NCI-H1105 treated with DMSO at 0.1 percent for 48 hours (cell line): ENCODE measurements around the gene FAM76A.
"Not testable (repeated sequence)": the region's sequence is repeated elsewhere in the genome, so short reads cannot be mapped to it uniquely, and the experiment has no call there.

Experiments used
- DNase-seq: peaks from one replicate; lab custom pipeline; 2025; lab: John Stamatoyannopoulos, UW

FAM76A gene

DNA sequence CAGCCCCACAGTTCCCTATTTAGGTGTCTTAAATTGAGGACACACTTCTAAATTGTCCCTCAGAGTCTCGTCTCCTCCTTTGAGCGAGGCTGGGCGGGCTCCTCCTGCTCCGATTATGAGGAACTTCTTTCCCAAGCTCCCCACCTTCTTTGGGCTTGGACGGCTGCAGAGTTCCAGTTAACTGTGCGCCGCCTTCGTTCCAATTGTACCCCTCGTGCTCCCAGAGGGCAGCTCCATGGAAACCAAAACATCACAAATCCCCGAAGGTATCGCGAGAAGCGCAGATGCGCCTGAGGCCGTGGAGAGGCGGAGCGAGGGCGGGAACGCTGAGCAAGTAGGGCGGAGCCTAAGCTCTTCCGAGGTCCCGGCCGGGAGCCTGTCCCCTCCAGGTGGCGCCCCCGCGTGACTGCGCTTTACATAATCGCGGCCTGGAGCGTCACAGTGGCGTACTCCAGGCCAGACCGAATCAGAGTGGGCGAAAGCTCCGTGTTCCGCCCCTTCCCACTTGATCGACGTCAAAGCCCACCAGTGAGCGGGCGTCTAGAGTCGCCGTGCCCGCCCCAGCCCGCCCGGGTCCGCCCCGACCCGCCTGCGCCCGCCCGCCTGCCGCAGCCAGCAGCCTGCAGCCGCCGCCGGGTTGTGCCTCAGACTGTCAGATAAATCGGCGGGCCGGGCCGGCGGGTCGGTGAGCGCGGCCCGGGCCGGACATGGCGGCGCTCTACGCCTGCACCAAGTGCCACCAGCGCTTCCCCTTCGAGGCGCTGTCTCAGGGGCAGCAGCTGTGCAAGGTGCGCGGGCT lies at the start of gene FAM76A:
FAM76A (plus strand) TSS at position 588 of the 799 bp plus-strand sequence; CDS start at position 708, 120 bp downstream.
- peak; percentile 99 for DNase-seq

DNA sequence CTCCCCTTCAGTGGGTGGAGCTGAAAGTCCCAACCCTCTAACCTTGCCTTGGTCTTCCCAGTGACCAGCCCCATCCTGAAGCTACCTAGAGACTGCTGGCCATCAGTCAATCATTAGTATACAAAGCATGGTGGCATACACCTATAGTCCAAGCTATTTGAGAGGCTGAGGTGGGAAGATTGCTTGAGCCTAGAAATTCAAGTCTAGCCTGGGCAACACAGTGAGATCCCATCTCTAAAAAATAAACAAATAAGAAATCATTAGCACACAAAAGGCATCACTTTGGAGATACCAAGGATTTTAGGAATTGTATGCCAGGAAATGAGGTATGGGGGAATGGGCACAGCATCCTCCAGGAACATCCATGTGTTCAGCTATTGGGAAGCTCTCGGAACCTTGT lies 49.4 kb upstream of the FAM76A start:
- no peak for DNase-seq

DNA sequence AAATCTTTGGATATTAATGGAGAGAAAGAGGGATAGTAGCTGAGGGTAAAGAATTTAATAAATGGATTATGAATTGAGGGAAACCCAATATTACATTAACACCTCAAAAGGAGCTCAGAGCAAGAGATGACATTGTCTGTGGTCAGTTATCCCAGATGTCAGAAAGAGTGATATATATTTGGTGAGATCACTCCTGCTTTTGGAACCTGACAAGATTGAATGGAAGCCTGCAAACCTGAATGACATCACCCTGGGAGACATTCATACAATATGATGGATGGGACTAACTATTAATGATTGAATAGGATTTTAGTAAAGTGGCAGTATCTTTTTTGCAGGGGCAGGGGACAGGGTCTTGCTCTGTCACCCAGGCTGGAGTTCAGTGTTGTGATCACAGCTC lies 47.0 kb upstream of the FAM76A start:
- DNase-seq = no peak

DNA sequence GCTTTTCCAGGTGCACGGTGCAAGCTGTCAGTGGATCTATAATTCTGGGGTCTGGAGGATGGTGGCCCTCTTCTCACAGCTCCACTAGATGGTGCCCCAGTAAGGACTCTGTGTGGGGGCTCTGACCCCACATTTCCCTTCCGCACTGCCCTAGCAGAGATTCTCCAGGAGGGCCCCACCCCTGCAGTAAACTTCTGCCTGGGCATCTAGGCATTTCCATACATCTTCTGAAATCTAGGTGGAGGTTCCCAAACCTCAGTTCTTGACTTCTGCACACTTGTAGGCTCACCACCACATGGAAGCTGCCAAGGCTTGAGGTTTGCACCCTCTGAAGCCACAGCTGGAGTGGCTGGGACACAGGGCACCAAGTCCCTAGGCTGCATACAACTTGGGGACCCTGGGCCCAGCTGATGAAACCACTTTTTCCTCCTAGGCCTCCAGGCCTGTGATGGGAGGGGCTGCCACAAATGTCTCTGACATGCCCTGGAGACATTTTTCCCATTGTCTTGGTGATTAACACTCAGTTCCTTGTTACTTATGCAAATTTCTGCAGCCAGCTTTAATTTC lies 45.5 kb upstream of the FAM76A start:
- not testable (repeated sequence) for DNase-seq

DNA sequence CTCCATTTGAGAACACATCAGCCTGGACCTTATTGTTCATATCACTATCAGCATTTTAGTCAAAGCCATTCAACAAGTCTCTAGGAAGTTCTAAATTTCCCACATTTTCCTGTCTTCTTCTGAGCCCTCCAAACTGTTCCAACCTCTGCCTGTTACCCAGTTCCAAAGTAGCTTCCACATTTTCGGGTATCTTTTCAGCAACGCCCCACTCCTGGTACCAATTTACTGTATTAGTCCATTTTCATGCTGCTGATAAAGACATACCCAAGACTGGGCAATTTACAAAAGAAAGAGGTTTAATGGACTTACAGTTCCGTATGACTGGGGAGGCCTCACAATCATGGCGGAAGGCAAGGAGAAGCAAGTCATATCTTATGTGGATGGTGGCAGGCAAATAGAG lies 44.2 kb upstream of the FAM76A start:
- not testable (repeated sequence) for DNase-seq

DNA sequence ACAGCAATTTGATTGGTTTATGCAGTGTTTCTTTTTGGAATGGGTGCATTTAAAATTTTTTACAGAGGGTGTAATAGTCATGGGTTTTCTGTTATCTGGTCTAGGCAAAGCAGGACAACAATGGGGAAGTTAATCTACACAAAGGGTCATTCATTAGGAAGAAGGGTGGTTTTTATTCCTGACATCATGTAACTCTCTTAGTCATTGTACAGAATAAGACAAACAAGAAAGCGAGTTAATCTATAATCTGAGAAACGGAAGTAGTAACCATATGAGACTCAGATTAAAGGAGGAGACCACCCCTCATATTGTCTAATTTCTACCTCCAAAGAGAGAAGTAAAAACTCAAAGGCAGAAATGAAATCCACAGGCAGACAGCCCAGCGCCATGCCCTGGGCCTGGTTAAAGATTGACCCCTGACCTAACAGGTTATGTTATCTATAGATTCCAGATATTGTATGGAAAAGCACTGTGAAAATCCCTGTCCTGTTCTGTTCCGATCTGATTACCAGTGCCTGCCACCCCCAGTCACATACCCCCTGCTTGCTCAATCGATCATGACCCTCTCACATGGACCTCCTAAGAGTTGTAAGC lies 43.3 kb upstream of the FAM76A start:
- DNase-seq = no peak

DNA sequence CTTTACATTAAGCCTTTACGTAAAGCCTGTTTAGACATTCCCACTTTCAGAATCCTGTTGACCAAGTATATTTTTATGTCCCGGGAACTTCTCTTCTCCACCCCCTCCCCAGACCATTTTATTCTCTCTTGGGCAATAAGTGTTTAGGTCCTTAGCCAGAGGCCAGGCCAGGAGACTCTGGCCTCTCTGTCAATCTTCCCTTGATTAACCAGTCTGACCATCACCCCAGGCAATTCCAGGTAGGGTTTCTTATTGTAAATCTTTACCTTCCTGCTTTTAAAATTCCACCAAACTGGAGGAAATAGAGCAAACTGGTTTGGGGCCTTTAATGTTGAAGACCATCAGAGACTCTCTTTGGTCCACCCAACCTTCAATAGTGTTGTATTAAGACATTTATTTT lies 41.6 kb upstream of the FAM76A start:
- no peak for DNase-seq

DNA sequence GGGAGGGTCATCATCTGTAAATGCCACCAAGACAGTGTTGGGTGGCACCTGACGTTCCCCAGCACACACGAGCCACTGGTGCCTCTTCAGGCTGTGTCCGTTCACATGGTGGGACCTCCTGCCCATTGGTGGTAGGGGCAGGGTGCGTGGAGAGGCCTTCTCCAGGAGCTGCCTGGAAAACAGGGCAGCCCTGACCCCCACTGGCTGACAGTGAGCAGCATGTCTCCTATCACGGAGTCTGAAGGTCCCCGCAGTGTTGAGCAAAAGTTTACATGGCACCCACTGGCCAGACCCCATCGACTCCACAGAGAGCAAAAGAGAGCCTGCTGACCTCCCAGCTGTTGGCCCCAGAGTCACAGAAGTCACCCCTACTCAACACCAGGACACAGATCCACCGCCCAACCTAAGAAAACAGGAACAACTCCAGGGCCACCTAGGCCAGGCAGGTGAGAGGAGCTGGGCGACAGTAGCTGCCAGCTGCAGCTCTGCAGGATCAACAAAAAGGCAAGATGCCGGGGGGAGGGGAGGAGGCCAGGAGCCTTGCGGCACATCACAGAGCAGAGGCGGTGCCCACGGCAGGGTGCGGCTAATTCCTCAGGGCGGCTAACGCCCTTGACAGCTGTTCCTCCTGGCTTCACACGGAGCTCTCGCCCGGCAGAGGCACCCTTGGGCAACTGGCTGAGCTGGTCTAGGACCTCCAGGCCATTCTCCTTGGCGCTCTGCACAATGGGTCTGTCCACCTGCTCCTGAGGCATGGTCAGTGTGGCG lies 39.4 kb upstream of the FAM76A start:
- no peak for DNase-seq

DNA sequence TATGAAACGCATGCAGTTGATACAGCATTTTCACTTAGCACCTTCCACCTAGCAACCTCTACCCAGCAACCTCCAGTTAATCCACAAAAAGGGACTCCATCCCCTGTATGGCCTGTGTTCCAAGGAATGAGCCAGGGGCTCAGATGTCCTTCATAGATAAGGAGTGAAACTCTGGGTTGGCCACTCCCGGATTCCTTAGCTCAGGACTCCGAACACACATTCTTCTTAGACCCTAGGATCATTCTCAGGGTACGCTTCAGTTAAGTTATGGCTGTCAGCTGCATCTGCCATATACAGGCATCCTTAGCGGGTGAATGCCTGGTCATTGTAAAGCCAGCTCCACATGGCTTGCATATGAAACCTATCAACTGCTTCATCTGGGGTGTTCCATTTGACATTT lies 37.9 kb upstream of the FAM76A start:
- no peak for DNase-seq

DNA sequence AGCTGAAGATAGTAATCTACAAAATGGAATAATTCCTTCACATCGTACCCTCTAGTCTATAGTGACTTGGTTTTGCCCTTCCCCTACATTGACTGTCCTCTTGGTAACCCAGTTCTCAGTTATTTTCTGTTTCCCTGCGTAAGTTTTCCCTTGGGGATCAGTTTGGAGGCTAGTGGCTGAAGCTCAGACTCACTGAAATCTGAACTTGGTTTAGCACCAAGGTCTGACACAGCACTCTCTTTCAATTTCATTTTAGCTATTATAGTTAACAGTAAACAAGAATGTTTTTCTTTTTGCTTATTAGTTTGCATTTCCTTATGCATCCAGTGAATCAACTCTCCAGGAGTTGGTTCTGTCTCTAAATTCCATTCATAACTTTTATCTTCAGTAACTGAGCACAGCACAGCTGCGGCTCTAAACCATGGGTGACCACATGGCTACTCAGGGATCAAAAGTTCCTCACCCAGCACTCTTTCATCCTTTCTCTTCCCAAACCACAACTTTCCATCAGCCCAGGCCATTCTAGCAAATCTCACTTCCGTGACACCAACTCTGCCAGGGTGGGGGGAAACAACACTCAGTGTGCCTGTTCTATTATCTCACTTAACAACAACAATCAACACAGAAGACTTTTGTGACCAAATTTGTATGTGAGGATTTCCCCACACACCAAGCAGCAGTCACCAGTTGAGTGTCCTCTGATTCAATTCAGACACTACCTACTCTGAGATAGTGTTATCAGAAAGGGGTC lies 36.2 kb upstream of the FAM76A start:
- DNase-seq = no peak

DNA sequence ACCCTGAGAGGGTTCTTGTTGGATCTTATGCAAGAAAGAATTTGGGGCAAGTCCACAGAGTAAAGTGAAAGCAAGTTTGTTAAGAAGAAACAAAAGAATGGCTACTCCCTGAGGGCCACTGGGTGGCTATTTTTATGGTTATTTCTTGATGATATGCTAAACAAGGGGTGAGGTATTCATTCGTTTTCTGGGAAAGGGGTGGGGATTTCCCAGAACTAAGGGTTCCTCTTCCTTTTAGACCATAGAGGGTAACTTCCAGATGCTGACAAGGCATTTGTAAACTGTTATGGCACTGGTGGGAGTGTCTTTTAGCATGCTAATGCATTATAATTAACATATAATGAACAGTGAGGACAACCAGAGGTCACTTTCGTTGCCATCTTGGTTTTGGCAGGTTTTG lies 35.6 kb upstream of the FAM76A start:
- DNase-seq = no peak

DNA sequence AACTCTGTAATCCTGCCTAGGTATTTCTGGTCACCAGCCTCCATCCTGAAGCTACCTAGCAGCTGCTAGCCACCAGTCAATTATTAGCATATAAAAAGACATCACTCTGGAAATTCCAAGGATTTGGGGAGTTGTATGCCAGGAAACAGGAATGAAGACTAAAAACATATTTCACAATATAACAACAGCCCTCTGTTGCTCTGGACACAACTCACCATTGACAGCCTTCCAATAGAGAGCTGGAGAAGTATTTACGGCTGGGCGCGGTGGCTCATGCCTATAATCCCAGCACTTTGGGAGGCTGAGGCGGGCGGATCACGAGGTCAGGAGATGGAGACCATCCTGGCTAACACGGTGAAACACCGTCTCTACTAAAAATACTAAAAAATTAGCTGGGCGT lies 28.9 kb upstream of the FAM76A start:
- not testable (repeated sequence) for DNase-seq

DNA sequence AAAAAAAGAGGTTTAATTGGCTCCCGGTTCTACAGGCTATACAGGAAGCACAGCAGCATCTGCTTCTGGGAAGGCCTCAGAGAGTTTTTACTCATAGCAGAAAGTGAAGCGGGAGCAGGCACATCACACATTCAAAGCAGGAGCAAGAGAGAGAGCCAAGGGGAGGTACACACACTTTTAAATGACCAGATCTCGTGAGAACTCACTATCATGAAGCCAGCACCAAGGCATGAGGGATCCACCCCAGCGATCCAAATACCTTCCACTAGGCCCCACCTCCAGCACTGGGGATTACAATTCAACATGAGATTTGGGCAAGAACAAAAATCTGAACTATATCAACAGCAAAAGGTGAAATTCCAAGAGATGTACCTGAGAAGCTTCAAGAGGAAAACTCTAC lies 20.8 kb upstream of the FAM76A start:
- no peak for DNase-seq

DNA sequence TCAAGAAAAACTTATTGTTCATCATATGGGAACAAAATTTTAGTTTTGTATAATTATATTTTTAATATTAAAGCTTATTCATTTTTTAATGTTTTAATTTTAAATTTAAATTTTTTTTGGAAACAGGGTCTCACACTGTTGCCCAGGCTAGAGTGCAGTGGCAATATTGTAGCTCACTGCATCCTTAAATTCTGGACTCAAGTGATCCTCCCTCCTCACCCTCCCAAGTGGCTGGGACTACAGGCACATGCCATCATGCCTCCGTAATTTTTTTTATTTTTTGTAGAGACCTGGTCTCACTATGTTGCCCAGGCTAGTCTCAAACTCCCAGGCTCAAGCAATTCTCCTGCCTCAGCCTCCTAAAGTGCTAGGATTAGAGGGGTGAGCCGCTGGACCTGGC lies 20.2 kb upstream of the FAM76A start:
- DNase-seq = no peak

DNA sequence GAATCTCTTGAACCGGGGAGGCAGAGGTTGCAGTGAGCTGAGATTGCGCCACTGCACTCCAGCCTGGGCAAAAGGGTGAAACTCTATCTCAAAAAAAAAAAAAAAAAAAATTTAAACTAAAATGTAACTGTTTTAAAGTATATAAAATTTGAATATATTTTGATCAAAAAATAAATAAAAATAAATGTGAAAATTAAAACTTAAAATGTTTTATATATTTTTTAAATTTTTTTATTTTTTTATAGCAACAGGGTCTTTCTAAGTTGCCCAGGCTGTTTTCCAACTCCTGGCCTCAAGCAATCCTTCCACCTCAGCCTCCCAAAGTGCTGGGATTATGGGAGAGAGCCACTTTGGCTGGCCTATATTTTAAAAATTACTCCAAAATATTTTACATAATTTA lies 15.2 kb upstream of the FAM76A start:
- DNase-seq = no peak

DNA sequence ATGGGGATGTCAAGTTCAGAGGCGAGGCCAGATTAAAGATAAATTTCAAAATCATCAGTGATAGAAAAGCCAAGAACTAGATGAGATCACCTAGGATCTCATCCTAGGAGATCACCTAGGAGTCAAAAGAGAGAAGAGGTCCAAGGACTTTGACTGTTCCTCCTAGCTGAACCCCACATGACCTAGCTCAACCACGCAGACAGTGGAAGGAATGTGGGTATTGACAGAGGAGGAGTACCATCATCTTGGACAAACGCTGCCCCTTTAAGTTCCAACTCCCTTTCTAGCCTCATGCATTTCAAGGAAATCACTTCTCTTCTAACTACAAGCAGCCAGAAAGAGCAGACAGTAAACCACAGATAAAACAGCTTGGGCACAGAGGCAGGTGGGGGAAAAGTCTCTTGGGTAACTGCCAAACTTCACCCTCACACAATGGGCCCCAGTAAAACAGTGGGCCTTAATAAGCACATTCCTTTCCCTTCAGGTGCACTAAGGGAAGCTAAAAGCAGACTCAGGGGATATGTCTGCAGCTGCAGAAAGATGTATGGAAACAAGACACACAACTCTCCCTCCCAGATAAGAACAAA lies 12.5 kb upstream of the FAM76A start:
- DNase-seq = peak; percentile 64

DNA sequence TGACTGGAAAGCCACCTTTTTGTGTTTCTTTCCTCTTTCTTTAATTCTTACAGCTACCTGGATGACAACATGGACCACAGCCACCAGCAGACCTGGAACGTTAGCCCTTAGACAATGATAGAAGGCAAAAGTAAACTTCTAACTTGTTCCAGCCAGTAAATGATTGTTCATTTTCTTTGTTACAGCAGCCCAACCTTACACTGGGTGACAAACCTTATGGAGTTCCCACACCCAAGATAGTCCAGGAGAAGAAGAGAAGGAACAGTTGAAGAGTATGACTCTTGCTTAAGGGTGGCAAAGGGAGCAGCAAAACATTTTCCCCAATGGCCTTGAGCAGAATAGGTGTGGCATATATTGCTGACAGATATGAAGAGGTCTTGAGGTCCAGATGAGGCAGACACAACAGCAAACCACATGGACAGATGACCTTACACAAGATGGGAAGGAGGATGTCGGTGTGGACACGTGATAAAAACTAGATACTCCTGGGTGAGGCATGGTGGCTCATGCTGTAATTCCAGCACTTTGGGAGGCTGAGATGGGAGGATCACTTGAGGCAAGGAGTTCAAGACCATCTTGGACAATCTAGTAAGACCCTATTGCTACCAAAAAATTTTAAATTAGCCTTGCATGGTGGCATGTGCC lies 11.8 kb upstream of the FAM76A start:
- DNase-seq = no peak

DNA sequence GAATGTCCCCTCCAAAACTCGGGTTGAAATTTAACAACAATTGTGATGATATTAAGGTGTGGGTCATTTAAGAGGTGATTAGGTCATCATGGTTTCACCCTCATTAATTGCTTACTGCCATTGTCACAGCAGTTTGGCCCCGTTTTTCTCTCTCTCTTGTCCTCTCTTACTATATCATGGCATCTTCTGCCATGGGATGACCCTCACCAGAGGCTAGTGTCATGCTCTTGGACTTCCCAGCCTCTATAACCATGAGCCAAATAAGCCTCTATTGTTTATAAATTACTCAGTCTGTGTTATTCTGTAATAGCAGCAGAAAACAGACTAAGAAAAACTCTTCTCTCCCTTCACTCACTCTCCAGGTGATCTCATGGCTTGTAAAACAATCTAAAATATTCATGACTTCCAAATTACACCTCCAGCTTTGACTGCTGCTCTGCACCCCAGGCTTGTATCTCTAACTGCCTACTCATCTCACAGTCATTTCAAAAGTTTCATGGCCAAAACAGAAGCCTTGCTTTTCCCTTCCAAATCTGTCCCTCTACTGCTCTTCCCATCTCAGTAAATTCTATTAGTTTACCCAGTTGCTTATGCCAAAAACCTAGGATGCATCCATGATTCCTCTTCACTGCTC lies 9.4 kb upstream of the FAM76A start:
- no peak for DNase-seq

DNA sequence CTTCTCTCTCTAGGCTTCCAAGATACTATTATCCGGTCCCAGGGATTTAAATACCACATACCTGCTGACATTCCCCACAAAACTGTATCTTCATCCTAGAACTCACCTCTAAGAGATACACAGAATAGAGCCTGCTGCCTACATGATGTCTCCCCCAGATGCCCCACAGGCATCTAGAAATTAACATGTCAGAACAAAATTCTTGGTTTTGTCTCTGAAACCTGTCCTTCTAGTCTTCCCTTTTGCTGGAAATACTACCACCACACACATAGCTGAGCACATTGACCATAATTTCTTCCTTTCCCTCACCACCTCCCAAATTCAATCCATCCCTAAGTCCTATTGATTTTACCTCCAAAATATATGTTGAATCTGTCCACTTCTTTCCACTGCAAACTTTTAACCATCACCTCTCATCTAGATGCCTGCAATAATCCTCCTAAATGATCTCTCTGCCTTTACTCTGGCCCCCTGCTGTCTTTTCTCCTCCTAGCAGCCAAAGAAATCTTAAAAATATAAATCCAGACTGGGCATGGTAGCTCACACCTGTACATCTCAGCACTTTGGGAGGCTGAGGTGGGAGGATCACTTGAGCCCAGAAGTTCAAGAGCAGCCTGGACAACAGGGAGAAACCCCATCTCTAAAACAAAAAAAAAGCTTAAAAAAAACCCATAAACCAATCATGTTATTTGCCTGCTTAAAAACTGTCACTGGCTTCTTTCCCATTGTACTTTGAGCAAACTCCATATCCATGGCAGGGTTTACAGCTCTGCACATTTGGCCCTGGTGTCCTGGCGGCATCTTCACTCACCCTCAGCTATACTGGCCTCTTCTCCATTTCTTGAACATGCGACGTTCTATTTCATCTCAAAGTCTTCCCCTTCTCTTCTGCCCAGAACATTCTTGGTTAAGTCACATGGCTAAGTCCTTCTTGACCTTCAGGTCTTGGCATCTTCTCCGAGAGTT lies 6.2 kb upstream of the FAM76A start:
- DNase-seq = no peak
